ENCODE results near the gene SDF4. TPM values are rescaled to one million over a fixed set of nuclear protein-coding genes. Genes with fewer than 3 reads are reported as not detected.

Gene SDF4
- total RNA-seq, 4 donors from 2014 or later: 153 to 267 (median 226) TPM

- H3K27ac ChIP-seq: no peak overlapping the region
- H3K36me3 ChIP-seq: peaks cover 0 to 29% (median 7%) of the 10 kb centered on the region in 4 donors
- TF ChIP-seq CTCF (IDR thresholded peaks at IDR 0.05) (no peak), EP300 (IDR thresholded peaks at IDR 0.05; ENCODE audit: low read depth) (no peak), POLR2A (IDR thresholded peaks at IDR 0.05) (no peak), POLR2AphosphoS5 (IDR thresholded peaks at IDR 0.05) (no peak)
- no peaks in the 10 kb centered on the region for H3K9me3 ChIP-seq
- H3K27me3 ChIP-seq: no peaks in the 10 kb centered on the region
- no peak overlapping the region for H3K4me3 ChIP-seq
- intact Hi-C loops (cut with DNase I; ENCODE audit: low total_unique reads): no loop called here
- no peak for DNase-seq
- H3K4me1 ChIP-seq: no peaks in the 10 kb centered on the region
- in situ Hi-C loops (cut with MboI; ENCODE audit: low pct_ligation_motif_present in 1 of 4, low pct_unique_long_range_greater_than_20kb in 1 of 4, low sequenced_read_pairs in 3 of 4): loop anchor here in 2 of 4 donors (10.0 to 25.0 kb wide), 2 partner anchors 145 to 148 kb away; partner anchors contain the start of gene C1orf159 (in 2 of the 2)
- WGBS, 2 donors (ENCODE audit: low coverage in 1 of 2): 70 to 79% methylated on average over 2 to 26 of the region's 26 CpGs
These were observed 28.3 kb upstream of the SDF4 start for GRCh38 chr1:1259951-1260600.

GRCh38 chr1:1259540-1259939 lies 27.7 kb upstream of the SDF4 start:
- no peaks in the 10 kb centered on the region for H3K27me3 ChIP-seq
- no peak overlapping the region for H3K27ac ChIP-seq
- H3K4me3 ChIP-seq: no peak overlapping the region
- no peaks in the 10 kb centered on the region for H3K4me1 ChIP-seq
- TF ChIP-seq POLR2A (IDR thresholded peaks at IDR 0.05): no peak
- no peak for TF ChIP-seq CTCF (IDR thresholded peaks at IDR 0.05)
- TF ChIP-seq EP300 (IDR thresholded peaks at IDR 0.05; ENCODE audit: low read depth): no peak
- TF ChIP-seq POLR2AphosphoS5 (IDR thresholded peaks at IDR 0.05): no peak
- WGBS, 2 donors (ENCODE audit: low coverage in 1 of 2): 96% methylated on average over 18 of the region's 18 CpGs; no CpG with 5 or more reads in 1 of the 2 donors
- peaks cover 0 to 34% (median 9%) of the 10 kb centered on the region in 4 donors for H3K36me3 ChIP-seq
- DNase-seq: no peak
- intact Hi-C loops (cut with DNase I; ENCODE audit: low total_unique reads) (no loop called here), in situ Hi-C loops (cut with MboI; ENCODE audit: low pct_ligation_motif_present in 1 of 4, low pct_unique_long_range_greater_than_20kb in 1 of 4, low sequenced_read_pairs in 3 of 4) (loop anchor here in 1 of 4 donors (25.0 kb wide), 1 partner anchor 147 kb away; the partner anchor contains the start of gene C1orf159)
- no peaks in the 10 kb centered on the region for H3K9me3 ChIP-seq

- Histone ChIP-seq H3K4me1 (no peaks in the 10 kb centered on the region), H3K4me3 (no peak overlapping the region), H3K9me3 (no peaks in the 10 kb centered on the region), H3K36me3 (peaks cover 0 to 37% (median 11%) of the 10 kb centered on the region in 4 donors), H3K27me3 (no peaks in the 10 kb centered on the region), H3K27ac (no peak overlapping the region)
- TF ChIP-seq EP300 (IDR thresholded peaks at IDR 0.05; ENCODE audit: low read depth): no peak
- TF ChIP-seq CTCF (IDR thresholded peaks at IDR 0.05): no peak
- TF ChIP-seq POLR2AphosphoS5 (IDR thresholded peaks at IDR 0.05): no peak
- TF ChIP-seq POLR2A (IDR thresholded peaks at IDR 0.05): no peak
- WGBS, 2 donors (ENCODE audit: low coverage in 1 of 2): 91% methylated on average over 22 of the region's 22 CpGs; no CpG with 5 or more reads in 1 of the 2 donors
- intact Hi-C loops (cut with DNase I; ENCODE audit: low total_unique reads): no loop called here
- DNase-seq: no peak
- in situ Hi-C loops (cut with MboI; ENCODE audit: low pct_ligation_motif_present in 1 of 4, low pct_unique_long_range_greater_than_20kb in 1 of 4, low sequenced_read_pairs in 3 of 4): loop anchor here in 1 of 4 donors (25.0 kb wide), 1 partner anchor 147 kb away; the partner anchor contains the start of gene C1orf159
These were observed 27.3 kb upstream of the SDF4 start for GRCh38 chr1:1259119-1259488.

- no peaks in the 10 kb centered on the region for H3K4me1 ChIP-seq
- TF ChIP-seq POLR2A (IDR thresholded peaks at IDR 0.05) (no peak), POLR2AphosphoS5 (IDR thresholded peaks at IDR 0.05) (no peak), EP300 (IDR thresholded peaks at IDR 0.05; ENCODE audit: low read depth) (no peak), CTCF (IDR thresholded peaks at IDR 0.05) (no peak)
- H3K27me3 ChIP-seq: no peaks in the 10 kb centered on the region
- no peak for DNase-seq
- H3K27ac ChIP-seq: no peak overlapping the region
- intact Hi-C loops (cut with DNase I; ENCODE audit: low total_unique reads): no loop called here
- no peaks in the 10 kb centered on the region for H3K9me3 ChIP-seq
- 93% methylated on average over 31 of the region's 31 CpGs; no CpG with 5 or more reads in 1 of the 2 donors for WGBS, 2 donors (ENCODE audit: low coverage in 1 of 2)
- in situ Hi-C loops (cut with MboI; ENCODE audit: low pct_ligation_motif_present in 1 of 4, low pct_unique_long_range_greater_than_20kb in 1 of 4, low sequenced_read_pairs in 3 of 4): loop anchor here in 1 of 4 donors (25.0 kb wide), 1 partner anchor 145 kb away; the partner anchor contains the start of gene C1orf159
- no peak overlapping the region for H3K4me3 ChIP-seq
- peaks cover 0 to 27% (median 11%) of the 10 kb centered on the region in 4 donors for H3K36me3 ChIP-seq
These were observed 25.4 kb upstream of the SDF4 start for GRCh38 chr1:1256956-1257871.
